Peyer's patch (tissue), 4 donors: ENCODE results near the gene PHF21B.

Experiments
- CTCF ChIP-seq, 6 experiments: fragments of 450-650 bp in 4 of 6; fragments of 200-600 bp in 2 of 6; sonication (generic) in 1 of 6; IDR thresholded peaks; one replicate each; pipeline ENCODE4 v1.5.1; 2017 to 2019; ENCODE audit warnings: antibody characterized with exemption in 6 of 6, mild to moderate bottlenecking in 3 of 6, moderate library complexity in 1 of 6
- POLR2A ChIP-seq, 2 donors: fragments of 450-650 bp; IDR thresholded peaks; one replicate each; pipeline ENCODE4 v1.5.1; 2017; ENCODE audit warnings: antibody characterized with exemption in 2 of 2, mild to moderate bottlenecking in 2 of 2, moderate library complexity in 2 of 2

- TF ChIP-seq CTCF (IDR thresholded peaks at IDR 0.05) (no peak), POLR2A (IDR thresholded peaks at IDR 0.05) (no peak)
Measured at GRCh38 chr22:44927463-44928135, 82.2 kb downstream of the PHF21B start.
